ENCODE measurements around the gene RNF31. TPM values are rescaled to one million over a fixed set of nuclear protein-coding genes. Genes with fewer than 3 reads are reported as not detected.

The RNF31 gene
- polyA plus RNA-seq, 3 donors: 46.4 to 70.4 (median 53.4) TPM

DNA sequence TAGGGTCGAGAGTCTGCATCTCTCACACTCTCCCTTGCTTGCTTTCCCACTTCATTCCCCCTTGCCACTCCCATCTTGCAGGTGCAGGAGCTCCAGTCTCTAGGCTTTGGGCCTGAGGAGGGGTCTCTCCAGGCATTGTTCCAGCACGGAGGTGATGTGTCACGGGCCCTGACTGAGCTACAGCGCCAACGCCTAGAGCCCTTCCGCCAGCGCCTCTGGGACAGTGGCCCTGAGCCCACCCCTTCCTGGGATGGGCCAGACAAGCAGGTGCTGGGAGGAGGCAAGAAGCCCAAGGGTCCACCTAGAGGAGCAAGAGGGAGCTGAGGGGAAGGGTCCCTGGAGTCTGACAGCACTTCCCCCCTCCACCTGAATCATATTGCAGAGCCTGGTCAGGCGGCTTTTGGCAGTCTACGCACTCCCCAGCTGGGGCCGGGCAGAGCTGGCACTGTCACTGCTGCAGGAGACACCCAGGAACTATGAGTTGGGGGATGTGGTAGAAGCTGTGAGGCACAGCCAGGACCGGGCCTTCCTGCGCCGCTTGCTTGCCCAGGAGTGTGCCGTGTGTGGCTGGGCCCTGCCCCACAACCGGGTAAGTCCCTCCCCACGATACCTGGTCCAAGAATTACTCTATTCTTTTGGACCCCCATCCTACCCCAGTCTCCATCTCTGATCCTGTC, 4.2 kb downstream of the RNF31 start:
- no peak for DNase-seq

DNA sequence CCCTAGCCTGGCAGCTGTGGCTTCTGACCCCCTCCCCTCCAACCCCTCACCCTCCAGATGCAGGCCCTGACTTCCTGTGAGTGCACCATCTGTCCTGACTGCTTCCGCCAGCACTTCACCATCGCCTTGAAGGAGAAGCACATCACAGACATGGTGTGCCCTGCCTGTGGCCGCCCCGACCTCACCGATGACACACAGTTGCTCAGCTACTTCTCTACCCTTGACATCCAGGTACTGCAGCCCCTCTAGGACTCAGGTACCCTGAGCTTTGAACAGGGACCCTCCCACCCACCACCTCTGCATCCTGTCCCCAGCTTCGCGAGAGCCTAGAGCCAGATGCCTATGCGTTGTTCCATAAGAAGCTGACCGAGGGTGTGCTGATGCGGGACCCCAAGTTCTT, 7.8 kb downstream of the RNF31 start:
- no peak for DNase-seq

DNA sequence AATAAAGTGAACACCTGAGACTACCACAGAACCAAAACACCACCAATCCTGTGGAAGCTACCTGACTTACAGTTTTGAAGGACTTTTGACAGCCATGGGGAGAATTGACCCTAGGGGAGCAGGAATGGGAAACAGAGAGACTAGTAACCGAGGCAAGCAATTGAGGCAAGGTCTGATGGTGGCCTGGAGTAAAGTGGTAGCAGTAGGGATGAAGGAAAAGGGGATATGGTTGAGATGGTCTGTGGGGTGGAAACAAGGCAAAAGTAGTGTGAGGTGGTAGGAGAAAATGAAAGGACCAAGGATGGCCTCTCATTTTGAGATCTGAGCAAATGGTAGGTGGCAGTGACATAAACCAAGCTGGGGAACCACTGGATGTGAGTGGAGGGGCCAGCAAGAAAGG, 9.5 kb downstream of the RNF31 start:
- no peak for DNase-seq

DNA sequence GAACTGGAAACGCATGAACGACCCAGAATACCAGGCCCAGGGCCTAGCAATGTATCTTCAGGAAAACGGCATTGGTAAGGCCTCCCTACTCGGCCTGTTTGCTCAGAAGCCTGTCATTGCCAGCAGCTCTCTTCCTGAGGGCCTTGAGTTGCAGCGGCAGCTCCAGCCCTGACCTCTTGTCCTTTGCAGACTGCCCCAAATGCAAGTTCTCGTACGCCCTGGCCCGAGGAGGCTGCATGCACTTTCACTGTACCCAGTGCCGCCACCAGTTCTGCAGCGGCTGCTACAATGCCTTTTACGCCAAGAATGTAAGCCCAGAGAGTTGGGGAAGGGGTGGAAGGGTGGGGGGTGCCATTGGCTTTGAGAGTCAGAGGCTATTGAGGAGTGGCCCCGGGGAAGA, 10.0 kb downstream of the RNF31 start:
- DNase-seq: no peak

DNA sequence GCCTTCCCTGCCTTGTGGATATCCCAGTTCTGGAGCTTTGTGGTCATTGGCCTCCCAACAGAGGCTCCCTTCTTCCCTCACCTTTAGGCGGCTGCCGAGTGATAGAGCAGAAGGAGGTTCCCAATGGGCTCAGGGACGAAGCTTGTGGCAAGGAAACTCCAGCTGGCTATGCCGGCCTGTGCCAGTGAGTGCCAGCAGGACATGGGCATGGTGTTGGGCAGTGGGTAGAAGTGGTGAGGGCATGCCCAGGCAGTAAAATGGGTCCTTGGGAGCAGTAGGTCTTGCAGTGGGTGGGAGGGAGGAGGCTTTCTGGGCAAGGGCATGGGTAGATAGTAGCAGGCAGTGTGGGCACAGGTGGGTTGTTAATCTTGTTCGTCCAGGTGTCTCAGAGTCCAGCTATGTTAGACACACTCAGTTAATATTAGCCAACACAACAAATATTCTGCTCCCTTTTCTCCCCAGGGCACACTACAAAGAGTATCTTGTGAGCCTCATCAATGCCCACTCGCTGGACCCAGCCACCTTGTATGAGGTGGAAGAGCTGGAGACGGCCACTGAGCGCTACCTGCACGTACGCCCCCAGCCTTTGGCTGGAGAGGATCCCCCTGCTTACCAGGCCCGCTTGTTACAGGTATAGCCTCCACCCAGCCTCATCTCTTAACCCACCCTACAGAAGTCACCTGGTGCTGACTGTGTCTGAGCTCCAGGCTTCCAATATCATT, 12.6 kb downstream of the RNF31 start:
- DNase-seq: no peak

DNA sequence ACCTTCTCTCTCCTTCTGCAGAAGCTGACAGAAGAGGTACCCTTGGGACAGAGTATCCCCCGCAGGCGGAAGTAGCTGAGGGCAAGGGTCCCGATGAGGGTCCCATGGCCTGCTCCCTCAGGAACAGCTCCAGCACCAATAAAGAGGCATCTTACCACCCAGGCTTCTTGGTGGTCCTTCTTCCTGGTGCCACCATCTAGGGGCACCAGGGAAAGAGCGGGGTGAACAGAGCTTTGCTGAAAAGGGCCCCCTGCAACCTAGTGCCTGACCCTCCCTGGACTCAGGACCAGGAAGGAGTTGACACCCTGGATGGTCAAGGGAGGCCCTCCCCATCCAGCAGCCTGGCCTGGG, 13.2 kb downstream of the RNF31 start:
- DNase-seq: no peak

DNA sequence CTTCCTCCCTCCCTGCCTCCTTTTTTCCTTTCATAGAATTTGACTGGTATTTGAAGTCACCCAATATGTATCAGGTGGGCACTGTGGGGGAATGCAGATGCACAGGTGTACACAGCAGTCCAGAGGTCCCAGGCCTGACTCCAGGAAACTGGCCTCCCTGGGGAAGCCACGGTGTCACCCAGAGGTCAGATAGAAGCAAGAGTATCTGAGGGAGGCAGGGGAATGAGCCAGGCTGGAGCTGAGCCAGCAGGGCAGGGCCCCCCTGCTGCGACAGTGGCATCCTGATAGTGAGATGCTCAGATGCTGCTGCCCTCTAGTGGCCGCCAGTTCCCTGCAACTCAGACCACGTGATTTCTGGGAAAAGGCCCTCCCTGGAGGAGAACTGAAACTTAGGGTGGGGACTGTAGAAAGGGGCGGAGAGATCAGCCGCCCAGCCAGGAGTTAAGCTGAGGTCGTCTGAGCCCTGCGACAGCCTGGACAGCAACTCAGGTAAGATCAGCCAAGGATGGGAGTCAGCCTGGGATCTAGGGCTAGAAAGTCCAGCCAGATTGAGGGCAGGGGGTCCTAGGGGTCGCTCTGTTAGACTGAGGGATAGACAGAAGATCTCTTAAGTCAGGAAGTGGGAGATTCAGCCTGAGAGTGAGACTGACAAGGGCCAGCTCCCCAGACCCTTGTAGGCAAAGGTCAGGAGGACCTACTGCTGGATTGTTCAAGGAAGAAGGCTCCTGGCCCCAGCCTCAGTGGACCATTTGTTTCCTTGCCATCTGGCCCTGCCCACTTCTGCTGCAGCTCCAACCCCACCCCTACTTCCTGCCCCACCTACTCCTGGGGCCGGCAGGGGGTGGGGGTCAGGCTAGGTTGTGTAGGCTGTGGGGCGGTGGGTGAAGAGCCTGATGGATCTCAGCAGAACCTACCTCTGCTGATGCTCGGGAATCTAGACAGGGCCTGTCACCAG, 13.8 kb downstream of the RNF31 start, which contains the start of gene IRF9:
Gene IRF9, plus strand, starts transcription at position 416 of the 955 bp plus-strand sequence. CDS start 880 bp downstream, outside the sequence.
- DNase-seq: peak; percentile 97

DNA sequence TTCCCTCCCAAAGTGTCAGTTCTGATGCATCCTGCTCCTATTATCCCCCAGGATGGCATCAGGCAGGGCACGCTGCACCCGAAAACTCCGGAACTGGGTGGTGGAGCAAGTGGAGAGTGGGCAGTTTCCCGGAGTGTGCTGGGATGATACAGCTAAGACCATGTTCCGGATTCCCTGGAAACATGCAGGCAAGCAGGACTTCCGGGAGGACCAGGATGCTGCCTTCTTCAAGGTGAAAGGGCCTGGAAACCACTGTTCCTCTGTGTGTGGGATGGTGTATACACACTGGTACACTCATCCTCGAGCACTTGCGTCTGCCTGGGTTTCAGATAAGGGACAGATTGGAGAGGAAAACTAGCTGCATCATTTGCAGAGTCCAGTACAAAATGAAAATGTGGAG, 14.8 kb downstream of the RNF31 start:
- no peak for DNase-seq

DNA sequence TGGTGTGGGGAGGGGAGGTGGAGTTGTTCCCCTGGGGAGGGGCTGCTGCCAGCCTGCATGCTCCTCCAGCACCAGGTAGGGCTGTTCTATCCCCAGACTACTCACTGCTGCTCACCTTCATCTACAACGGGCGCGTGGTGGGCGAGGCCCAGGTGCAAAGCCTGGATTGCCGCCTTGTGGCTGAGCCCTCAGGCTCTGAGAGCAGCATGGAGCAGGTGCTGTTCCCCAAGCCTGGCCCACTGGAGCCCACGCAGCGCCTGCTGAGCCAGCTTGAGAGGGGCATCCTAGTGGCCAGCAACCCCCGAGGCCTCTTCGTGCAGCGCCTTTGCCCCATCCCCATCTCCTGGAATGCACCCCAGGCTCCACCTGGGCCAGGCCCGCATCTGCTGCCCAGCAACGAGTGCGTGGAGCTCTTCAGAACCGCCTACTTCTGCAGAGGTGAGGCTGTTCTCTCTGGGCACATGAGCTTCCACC, 17.3 kb downstream of the RNF31 start:
- no peak for DNase-seq

DNA sequence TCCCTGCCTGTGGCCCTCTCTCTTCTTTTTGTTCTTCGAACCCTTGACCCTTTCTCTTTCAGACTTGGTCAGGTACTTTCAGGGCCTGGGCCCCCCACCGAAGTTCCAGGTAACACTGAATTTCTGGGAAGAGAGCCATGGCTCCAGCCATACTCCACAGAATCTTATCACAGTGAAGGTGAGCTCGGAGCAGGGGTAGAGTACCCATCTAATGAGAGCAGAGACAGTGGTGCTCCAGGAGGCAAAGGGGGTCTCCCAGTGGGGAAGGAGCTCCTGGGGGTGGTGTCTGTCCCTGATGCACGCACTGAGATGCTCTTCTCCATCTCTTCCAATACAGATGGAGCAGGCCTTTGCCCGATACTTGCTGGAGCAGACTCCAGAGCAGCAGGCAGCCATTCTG, 18.5 kb downstream of the RNF31 start:
- DNase-seq: no peak

DNA sequence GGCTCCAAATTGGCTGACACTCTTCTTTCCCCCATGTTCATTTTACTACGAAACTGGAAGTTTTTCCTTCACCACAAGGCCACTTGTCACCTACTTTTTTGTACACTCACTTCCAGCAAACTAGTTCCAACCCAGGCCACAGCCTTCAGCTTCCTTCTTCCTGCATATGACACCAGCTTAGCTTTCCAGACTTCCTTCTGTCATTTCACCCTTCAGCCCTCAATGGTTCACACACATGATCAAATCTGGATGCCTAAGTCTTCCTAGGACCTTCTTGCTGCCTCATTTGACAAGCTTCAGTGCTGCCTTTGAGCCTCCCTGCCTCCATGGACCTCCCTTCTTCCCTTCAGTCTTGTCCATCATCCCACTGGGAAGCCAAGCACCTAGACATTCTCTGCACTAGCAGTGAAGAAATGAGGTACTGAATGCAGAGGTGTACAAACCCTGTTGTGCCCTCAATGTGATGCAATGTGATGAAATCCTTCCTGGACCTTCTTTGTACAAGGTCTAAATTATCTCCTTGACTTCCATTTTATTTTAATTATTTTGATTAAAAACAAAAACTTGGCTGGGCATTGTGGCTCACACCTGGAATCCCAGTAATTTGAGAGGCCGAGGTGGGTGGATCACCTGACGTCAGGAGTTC, 20.3 kb downstream of the RNF31 start:
- no peak for DNase-seq

DNA sequence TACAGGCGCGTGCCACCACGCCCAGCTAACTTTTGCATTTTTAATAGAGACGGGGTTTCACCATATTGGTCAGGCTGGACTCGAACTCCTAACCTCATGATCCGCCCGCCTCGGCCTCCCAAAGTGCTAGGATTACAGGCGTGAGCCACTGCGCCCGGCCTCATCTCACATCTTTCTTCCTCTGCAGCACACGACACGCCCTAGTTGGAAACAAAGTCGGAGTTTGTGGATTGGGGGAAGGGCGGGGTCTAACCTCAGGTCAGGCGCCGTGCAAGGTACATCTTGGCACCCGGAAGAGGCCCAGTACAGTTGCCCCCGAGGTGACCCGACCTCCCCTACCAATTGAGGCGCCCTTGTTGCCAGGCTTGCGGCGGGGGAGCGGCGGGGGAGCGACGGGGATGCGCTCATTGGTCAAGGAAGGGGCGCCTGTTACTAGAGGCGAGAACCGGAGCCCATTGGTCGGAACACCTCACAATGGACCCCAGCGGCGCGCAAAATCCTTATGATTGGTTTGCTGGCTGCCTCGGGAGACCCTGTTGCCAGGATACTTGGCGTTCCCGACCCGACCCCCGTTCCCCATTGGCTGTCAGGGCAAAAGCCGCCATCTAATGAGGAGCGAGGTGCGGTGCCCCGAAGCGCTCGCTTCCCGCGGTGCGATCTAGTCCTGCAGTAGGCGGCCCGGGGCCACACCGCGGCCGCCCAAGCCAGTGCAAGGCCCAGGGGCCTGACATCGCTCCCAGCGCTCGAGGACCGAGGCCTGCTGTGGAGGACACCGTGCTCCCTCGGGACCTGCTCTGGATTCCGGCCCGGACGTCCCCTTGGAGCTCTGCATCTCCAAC, 24.3 kb downstream of the RNF31 start, which contains the start of gene REC8:
Gene REC8, plus strand, starts transcription at position 659 of the 839 bp plus-strand sequence. CDS start 473 bp downstream, outside the sequence.
- peak; percentile 97 for DNase-seq

DNA sequence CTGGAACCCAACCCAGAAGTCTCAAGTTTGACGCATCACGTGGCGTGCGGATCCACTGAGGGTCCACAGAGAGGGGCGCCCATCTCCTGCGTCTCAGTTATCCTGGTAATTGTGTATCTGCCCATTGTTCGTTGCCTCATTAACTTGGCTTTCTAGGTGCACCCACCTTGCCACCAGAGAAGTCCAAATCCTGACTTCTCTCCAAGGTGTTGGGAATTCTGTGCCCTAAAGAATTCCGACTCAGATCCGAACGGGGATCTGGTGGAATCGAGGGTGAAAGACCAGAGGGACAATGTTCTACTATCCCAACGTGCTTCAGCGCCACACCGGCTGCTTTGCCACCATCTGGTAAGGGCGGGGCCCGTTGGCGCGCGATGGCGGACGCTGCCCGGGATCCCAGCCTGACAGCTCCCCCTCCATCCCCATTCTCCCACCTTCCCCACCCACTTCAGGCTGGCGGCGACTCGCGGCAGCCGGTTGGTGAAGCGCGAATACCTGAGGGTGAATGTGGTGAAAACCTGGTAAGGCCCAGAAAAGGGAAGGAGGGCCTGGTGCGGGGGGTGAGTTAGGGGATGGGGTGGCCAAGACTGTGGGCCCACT, 25.1 kb downstream of the RNF31 start:
- DNase-seq: no peak

DNA sequence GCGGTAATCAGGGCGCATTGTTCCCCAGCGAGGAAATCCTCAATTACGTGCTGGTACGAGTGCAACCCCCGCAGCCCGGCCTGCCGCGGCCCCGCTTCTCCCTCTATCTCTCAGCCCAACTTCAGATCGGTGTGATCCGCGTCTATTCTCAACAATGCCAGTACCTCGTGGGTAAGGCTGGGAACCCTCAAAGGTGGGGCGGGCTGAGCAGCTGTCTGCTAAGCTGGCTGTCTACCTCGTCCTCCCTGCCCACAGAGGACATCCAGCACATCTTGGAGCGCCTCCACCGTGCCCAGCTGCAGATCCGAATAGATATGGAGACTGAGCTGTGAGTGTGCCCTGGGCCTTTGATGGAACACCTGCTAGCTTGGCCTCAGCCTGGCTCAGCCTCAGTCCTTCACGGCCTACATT, 25.6 kb downstream of the RNF31 start:
- DNase-seq: no peak

DNA sequence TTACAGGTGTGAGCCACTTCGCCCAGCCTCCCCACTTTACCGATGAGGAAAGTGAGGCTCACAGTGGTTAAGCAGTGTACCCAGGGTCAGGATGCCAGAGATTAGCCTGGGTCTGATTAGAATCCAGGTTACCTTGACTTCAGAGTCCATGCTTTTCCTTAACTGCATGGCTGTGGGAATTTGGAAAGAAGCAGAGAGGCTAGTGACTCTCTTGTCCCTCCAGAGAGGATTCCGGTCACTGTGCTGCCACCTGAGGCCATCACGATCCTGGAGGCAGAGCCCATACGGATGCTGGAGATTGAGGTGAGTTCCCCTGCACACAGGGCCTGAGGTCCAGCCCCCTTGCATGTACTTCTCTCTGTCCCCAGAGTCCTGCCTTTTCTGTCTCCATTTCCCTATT, 29.3 kb downstream of the RNF31 start:
- no peak for DNase-seq

DNA sequence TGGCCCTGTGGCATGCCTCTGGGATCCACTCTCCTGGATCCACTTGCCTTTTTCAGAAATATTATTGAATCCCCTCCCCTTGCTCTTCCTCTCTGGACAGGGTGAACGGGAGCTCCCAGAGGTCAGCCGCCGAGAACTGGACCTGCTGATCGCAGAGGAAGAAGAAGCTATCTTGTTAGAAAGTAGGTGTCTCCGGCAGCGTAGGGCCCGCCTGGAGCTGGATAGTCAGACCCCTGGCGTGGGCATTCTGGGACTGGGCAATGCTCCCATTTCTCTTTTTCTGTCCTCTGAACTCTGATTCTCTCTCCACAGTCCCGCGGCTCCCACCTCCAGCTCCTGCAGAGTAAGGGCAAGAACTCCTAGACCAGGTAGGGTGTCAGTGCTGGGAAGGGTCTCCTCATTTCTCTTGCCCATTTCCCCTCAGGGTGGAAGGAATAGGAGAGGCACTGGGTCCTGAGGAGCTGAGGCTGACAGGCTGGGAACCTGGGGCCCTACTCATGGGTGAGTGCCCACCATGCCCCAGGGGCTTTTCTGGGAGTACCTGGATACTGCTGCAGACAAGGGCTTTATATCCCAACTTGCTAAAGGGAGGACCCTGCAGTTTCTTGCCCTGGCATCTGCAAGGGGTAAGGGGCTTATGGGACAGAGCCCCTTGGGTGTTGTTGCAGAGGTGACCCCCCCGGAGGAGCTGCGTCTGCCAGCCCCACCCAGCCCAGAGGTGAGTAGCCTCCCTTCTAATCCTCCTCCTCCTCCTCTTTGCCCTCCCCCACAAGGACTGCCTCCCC, 29.9 kb downstream of the RNF31 start:
- no peak for DNase-seq

DNA sequence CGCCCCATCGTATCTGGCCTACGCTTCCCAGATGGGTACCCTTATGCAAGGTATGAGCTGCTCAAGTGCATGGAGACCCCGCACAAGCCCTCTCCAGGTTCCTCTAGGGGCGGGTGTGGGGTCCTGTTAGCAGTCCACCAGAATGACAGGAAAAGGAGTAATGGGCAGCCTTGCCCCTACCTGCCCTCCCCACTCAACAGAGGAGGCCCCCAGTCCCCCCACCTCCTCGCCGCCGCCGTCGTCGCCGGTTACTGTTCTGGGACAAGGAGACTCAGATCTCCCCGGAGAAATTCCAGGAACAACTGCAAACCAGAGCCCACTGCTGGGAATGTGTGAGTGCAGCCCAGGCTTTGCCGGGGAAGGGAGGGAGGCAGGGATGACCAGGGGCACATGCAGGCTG, 30.6 kb downstream of the RNF31 start:
- DNase-seq: no peak

DNA sequence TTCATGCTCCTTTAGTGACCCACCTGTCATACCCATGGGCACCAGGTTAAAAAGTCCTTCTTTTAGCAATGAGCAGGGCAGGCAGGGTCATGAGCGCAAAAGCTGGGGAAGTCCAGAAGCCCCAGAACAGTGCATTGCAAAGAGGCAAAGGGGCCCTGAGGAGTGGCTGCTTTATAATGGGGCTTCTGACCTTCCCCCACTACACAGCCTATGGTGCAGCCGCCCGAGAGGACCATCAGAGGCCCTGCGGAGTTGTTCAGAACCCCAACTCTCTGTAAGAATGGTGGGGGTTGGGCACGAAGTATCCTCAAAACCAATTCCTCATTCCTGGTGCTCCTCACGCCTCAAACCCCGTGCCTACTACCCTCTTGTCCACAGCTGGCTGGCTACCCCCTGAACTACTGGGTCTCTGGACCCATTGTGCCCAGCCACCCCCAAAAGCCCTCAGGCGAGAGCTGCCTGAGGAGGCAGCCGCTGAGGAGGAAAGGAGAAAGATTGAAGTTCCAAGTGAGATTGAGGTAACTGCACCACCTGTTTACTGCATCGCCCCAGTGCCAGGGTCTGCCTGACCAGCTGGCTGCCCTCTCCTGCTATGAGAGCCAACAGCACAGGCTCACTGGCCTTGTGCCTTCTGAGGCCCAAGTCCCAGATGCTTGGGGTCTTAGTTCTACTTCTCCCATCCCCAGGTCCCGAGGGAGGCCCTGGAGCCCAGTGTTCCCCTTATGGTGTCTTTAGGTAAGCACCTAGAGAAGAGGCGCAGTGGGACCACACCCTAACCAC, 31.3 kb downstream of the RNF31 start:
- no peak for DNase-seq

Data from renal pelvis (tissue), 4 donors.